Right lung (tissue), 10 donors: Measurements from ENCODE around the gene TMEM145. TPM values are rescaled to one million over a fixed set of nuclear protein-coding genes. Genes with fewer than 3 reads are reported as not detected.
"Not testable (repeated sequence)": the region's sequence is repeated elsewhere in the genome, so short reads cannot be mapped to it uniquely, and the experiment has no call there.

Experiments used
- DNase-seq, 2 donors: peaks; one replicate each; pipeline ENCODE4 v3.0.0-alpha.2; 2013
- long read RNA-seq, 8 donors: transcript quantifications; one replicate each; lab custom pipeline, GENCODE V29; 2026
- polyA plus RNA-seq, 5 donors: library from polyadenylated mRNA; unstranded; fragments of 120-200 nt; gene quantifications; one replicate each; pipeline versions ENCODE4 v1.2.1 to v1.2.3, GENCODE V29; 2013; ENCODE audit warnings: inconsistent platforms in 1 of 5, low replicate concordance in 1 of 5; ENCODE audit not compliant: insufficient read length in 5 of 5, insufficient read depth in 1 of 5

The TMEM145 gene
- 1 to 10 TPM in 2 of 5 donors, under 1 TPM in 3; 0.50 to 1.4 (median 0.84) TPM for polyA plus RNA-seq
- long read RNA-seq, donor 1: 0 reads
- long read RNA-seq, donor 2: 0 reads
- long read RNA-seq, donor 3: 0 reads
- long read RNA-seq, donor 4: 0 reads
- long read RNA-seq, donor 5: 0 reads
- long read RNA-seq, donor 6: 0 reads
- long read RNA-seq, donor 7: 0 reads
- long read RNA-seq, donor 8: 0 reads

- peak in 1 of 2 donors; percentile 39 for DNase-seq
Observed at GRCh38 chr19:42313096-42313839, at the start of gene TMEM145. TMEM145 (plus strand) TSS chr19:42313309; CDS start chr19:42313377, 68 bp downstream.

- DNase-seq: not testable (repeated sequence)
Observed at GRCh38 chr19:42266105-42266504, 47.0 kb upstream of the TMEM145 start.

- DNase-seq: not testable (repeated sequence)
Observed at GRCh38 chr19:42266928-42267603, 46.0 kb upstream of the TMEM145 start.

GRCh38 chr19:42267644-42268141 lies 45.4 kb upstream of the TMEM145 start:
- DNase-seq: no peak

- peak; percentile 100 for DNase-seq
Observed at GRCh38 chr19:42268142-42268703, 44.9 kb upstream of the TMEM145 start.

GRCh38 chr19:42268704-42269477 lies 44.2 kb upstream of the TMEM145 start, which contains the start of gene CIC:
CIC (plus strand) TSS chr19:42269252; CDS start chr19:42271784, 2,532 bp downstream.
- peak; percentile 100 for DNase-seq

- no peak for DNase-seq
Observed at GRCh38 chr19:42269478-42270345, 43.4 kb upstream of the TMEM145 start.

- no peak for DNase-seq
Observed at GRCh38 chr19:42270346-42271044, 42.6 kb upstream of the TMEM145 start.

GRCh38 chr19:42271045-42271419 lies 42.1 kb upstream of the TMEM145 start:
- DNase-seq: no peak

- DNase-seq: no peak
Observed at GRCh38 chr19:42271861-42272534, 41.1 kb upstream of the TMEM145 start.

- DNase-seq: no peak
Observed at GRCh38 chr19:42272535-42272897, 40.6 kb upstream of the TMEM145 start.

- no peak for DNase-seq
Observed at GRCh38 chr19:42272989-42273406, 40.1 kb upstream of the TMEM145 start.

- DNase-seq: no peak
Observed at GRCh38 chr19:42273407-42274064, 39.6 kb upstream of the TMEM145 start.

GRCh38 chr19:42274065-42274682 lies 38.9 kb upstream of the TMEM145 start:
- DNase-seq: no peak

- DNase-seq: no peak
Observed at GRCh38 chr19:42275103-42275502, 38.0 kb upstream of the TMEM145 start.

GRCh38 chr19:42275517-42275916 lies 37.6 kb upstream of the TMEM145 start:
- DNase-seq: no peak

GRCh38 chr19:42276284-42276683 lies 36.8 kb upstream of the TMEM145 start:
- DNase-seq: no peak

- no peak for DNase-seq
Observed at GRCh38 chr19:42276821-42277220, 36.3 kb upstream of the TMEM145 start.
